ENCODE measurements around the gene FAM184B. TPM values are rescaled to one million over a fixed set of nuclear protein-coding genes. Genes with fewer than 3 reads are reported as not detected.

Gene FAM184B
- total and polyA plus RNA-seq, 2 experiments from 2014 or later, result not detected

- no peak overlapping the region for H2AFZ ChIP-seq
- TF ChIP-seq CTCF (IDR thresholded peaks at IDR 0.05; ENCODE audit: poor library complexity) (no peak), EZH2 (IDR thresholded peaks at IDR 0.05; ENCODE audit: borderline replicate concordance) (no peak), EZH2phosphoT487 (IDR thresholded peaks at IDR 0.05; ENCODE audit: low read depth, severe bottlenecking, unreplicated experiment) (no peak)
- H3K9me3 ChIP-seq (ENCODE audit: low read depth), result no peaks in the 10 kb centered on the region
- no peaks in the 10 kb centered on the region for H3K79me2 ChIP-seq
- H3K4me1 ChIP-seq (ENCODE audit: insufficient read depth), result no peaks in the 10 kb centered on the region
- no peaks in the 10 kb centered on the region for H3K9me2 ChIP-seq (replicated peaks; ENCODE audit: insufficient read depth)
- no peak overlapping the region for H3K27ac ChIP-seq
- no peak overlapping the region for H3K4me3 ChIP-seq
- WGBS (ENCODE audit: low lambda C conversion rate, missing lambda C conversion rate), result 94% methylated on average over 6 of the region's 6 CpGs
- no peak overlapping the region for H3K4me2 ChIP-seq
- no peaks in the 10 kb centered on the region for H3K36me3 ChIP-seq (replicated peaks; ENCODE audit: insufficient read depth, low read depth)
- H3K27me3 ChIP-seq, result no peaks in the 10 kb centered on the region
- H4K20me1 ChIP-seq (ENCODE audit: insufficient read depth, poor library complexity, severe bottlenecking), result no peaks in the 10 kb centered on the region
- DNase-seq (ENCODE audit: low spot score), result no peak
These were observed 185.9 kb downstream of the FAM184B start for GRCh38 chr4:17595471-17596005.

- Histone ChIP-seq H4K20me1 (ENCODE audit: insufficient read depth, poor library complexity, severe bottlenecking) (no peaks in the 10 kb centered on the region), H3K79me2 (no peaks in the 10 kb centered on the region), H3K36me3 (replicated peaks; ENCODE audit: insufficient read depth, low read depth) (no peaks in the 10 kb centered on the region), H3K27ac (peak overlapping the region; percentile 65), H3K9me3 (ENCODE audit: low read depth) (no peaks in the 10 kb centered on the region), H2AFZ (no peak overlapping the region), H3K27me3 (no peaks in the 10 kb centered on the region), H3K9me2 (replicated peaks; ENCODE audit: insufficient read depth) (no peaks in the 10 kb centered on the region), H3K4me3 (no peak overlapping the region), H3K4me2 (peak overlapping the region; percentile 27), H3K4me1 (ENCODE audit: insufficient read depth) (no peaks in the 10 kb centered on the region)
- peak; percentile 27 for DNase-seq (ENCODE audit: low spot score)
- WGBS (ENCODE audit: low lambda C conversion rate, missing lambda C conversion rate), result 85% methylated on average over 3 of the region's 3 CpGs
- TF ChIP-seq EZH2 (IDR thresholded peaks at IDR 0.05; ENCODE audit: borderline replicate concordance) (no peak), EZH2phosphoT487 (IDR thresholded peaks at IDR 0.05; ENCODE audit: low read depth, severe bottlenecking, unreplicated experiment) (no peak), CTCF (IDR thresholded peaks at IDR 0.05; ENCODE audit: poor library complexity) (no peak)
These were observed 192.1 kb downstream of the FAM184B start for GRCh38 chr4:17589355-17589754.

DNA sequence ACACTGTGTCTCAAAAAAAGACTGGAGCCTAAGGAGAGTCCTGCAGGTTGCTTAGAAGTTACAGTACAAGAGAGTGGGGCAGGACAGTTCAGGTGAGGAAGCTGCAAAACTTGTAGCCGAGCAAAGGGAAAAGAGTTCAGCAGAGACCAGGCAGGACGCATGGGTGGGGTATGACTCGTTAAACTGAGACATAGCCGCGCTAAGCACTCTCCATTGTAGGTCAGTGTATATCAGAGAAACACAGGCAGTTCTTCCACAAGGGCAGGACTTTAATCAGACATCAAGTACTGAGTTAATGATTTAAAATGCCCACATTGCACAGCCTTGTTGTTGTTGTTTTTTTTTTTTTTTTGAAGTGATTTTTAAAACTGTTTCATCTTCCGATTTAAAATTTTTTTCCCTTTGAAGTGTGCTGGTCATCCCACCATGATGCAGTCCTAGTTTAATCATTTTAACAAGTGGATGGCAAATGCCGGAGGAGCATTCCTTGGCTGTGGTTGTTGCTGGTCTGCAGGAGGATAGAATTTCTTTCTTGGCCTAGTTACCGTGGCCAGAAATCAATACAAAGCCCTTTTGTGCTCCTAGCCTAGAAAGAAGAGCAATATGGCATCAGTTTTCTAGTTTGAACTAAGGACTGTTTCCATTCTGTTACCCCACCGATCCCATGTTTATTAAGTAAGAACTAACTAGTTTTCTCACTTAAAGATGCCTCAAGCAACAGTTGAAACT, 194.2 kb downstream of the FAM184B start:
- Histone ChIP-seq H3K27me3 (no peaks in the 10 kb centered on the region), H3K4me2 (no peak overlapping the region), H3K4me1 (ENCODE audit: insufficient read depth) (no peaks in the 10 kb centered on the region), H4K20me1 (ENCODE audit: insufficient read depth, poor library complexity, severe bottlenecking) (no peaks in the 10 kb centered on the region), H3K79me2 (no peaks in the 10 kb centered on the region), H3K27ac (no peak overlapping the region), H3K4me3 (no peak overlapping the region), H2AFZ (no peak overlapping the region), H3K9me2 (replicated peaks; ENCODE audit: insufficient read depth) (no peaks in the 10 kb centered on the region), H3K36me3 (replicated peaks; ENCODE audit: insufficient read depth, low read depth) (no peaks in the 10 kb centered on the region), H3K9me3 (ENCODE audit: low read depth) (no peaks in the 10 kb centered on the region)
- no peak for DNase-seq (ENCODE audit: low spot score)
- no peak for TF ChIP-seq CTCF (IDR thresholded peaks at IDR 0.05; ENCODE audit: poor library complexity)
- TF ChIP-seq EZH2 (IDR thresholded peaks at IDR 0.05; ENCODE audit: borderline replicate concordance), result no peak
- no peak for TF ChIP-seq EZH2phosphoT487 (IDR thresholded peaks at IDR 0.05; ENCODE audit: low read depth, severe bottlenecking, unreplicated experiment)
- WGBS (ENCODE audit: low lambda C conversion rate, missing lambda C conversion rate), result 96% methylated on average over 9 of the region's 9 CpGs
